Lung (tissue), 12 donors: ENCODE results near the gene ALDH3B1. TPM values are rescaled to one million over a fixed set of nuclear protein-coding genes. Genes with fewer than 3 reads are reported as not detected.

Experiments
- ATAC-seq: fragments of 200-7000 bp; cut with Tn5 transposase; one replicate; pipeline ENCODE4 v1.9.1; 2020; ENCODE audit warnings: moderate number of reproducible peaks; ENCODE audit not compliant: insufficient read depth, low FRiP score
- DNase-seq, 3 donors: peaks; one replicate each; pipeline ENCODE4 v3.0.0-alpha.2; 2013 to 2017
- H3K27ac ChIP-seq, 2 donors: one replicate each; pipeline ENCODE4 v1.5.1; 2013; ENCODE audit warnings: mild to moderate bottlenecking in 2 of 2, moderate library complexity in 2 of 2, control low read depth in 1 of 2, inconsistent platforms in 1 of 2, low read depth in 1 of 2, low read length in 1 of 2
- H3K27me3 ChIP-seq, 3 donors: one replicate each; pipeline ENCODE4 v1.5.1; 2013; ENCODE audit warnings: low read length in 2 of 3; ENCODE audit not compliant: control insufficient read depth in 3 of 3, insufficient read depth in 3 of 3
- H3K36me3 ChIP-seq, 4 donors: one replicate each; pipeline ENCODE4 v1.5.1; 2013; ENCODE audit warnings: low read length in 4 of 4, mild to moderate bottlenecking in 1 of 4, moderate library complexity in 1 of 4; ENCODE audit not compliant: control insufficient read depth in 4 of 4, insufficient read depth in 4 of 4
- H3K4me1 ChIP-seq, 5 donors: one replicate each; pipeline ENCODE4 v1.5.1; 2013; ENCODE audit warnings: low read length in 5 of 5, mild to moderate bottlenecking in 2 of 5, moderate library complexity in 1 of 5; ENCODE audit not compliant: control insufficient read depth in 5 of 5, insufficient read depth in 5 of 5
- H3K4me3 ChIP-seq: one replicate; pipeline ENCODE4 v1.5.1; 2013; ENCODE audit warnings: mild to moderate bottlenecking, control low read depth, moderate library complexity
- H3K9ac ChIP-seq, 2 donors: one replicate each; pipeline ENCODE4 v1.5.1; 2013; ENCODE audit warnings: low read length in 2 of 2, control low read depth in 1 of 2; ENCODE audit not compliant: insufficient read depth in 1 of 2
- H3K9me3 ChIP-seq, 4 donors: one replicate each; pipeline ENCODE4 v1.5.1; 2013; ENCODE audit warnings: low read length in 3 of 4, mild to moderate bottlenecking in 1 of 4, moderate library complexity in 1 of 4; ENCODE audit not compliant: control insufficient read depth in 4 of 4, insufficient read depth in 3 of 4
- WGBS, 2 donors: extraction: QIAGEN DNeasy Blood & Tissue Kit; methylation state at CpG; one replicate each; pipeline ENCODE4 v1.1.7; 2013; 5-methylcytosine and 5-hydroxymethylcytosine counted together
- polyA plus RNA-seq, 2 donors: library from polyadenylated mRNA; stranded (reverse); fragments of 200-250 nt; gene quantifications; one replicate each; pipeline ENCODE4 v1.2.1, GENCODE V29; 2013
- total RNA-seq, 2 donors: library from RNA; depleted of rRNA in 1 of 2; stranded (reverse); fragments of >200 nt in 1 of 2; gene quantifications; one replicate each; pipeline ENCODE4 v1.2.1, GENCODE V29; 2014 to 2021
- TF ChIP-seq, protein P1 (sequence below): IDR thresholded peaks from 2 replicates; pipeline ENCODE4 v1.5.1; 2012; ENCODE audit warnings: mild to moderate bottlenecking; ENCODE audit errors: control extremely low read depth, extremely low read depth
- donor health status: control.
- donor health status: control.
- donor health status: Bipolar disorder and iron deficiency.
- donor health status: healthy.
- donor health status: DM: yes; HTN: yes; CAD: no.

Gene ALDH3B1
- total and polyA plus RNA-seq, 4 donors: 45.6 to 165 (median 90.3) TPM

- peak overlapping the region; percentile 49 for H3K9ac ChIP-seq
- peaks cover 0 to 29% (median 18%) of the 10 kb centered on the region in 5 donors for H3K4me1 ChIP-seq
These were observed 30.2 kb downstream of the ALDH3B1 start for GRCh38 chr11:68040101-68040956.

DNA sequence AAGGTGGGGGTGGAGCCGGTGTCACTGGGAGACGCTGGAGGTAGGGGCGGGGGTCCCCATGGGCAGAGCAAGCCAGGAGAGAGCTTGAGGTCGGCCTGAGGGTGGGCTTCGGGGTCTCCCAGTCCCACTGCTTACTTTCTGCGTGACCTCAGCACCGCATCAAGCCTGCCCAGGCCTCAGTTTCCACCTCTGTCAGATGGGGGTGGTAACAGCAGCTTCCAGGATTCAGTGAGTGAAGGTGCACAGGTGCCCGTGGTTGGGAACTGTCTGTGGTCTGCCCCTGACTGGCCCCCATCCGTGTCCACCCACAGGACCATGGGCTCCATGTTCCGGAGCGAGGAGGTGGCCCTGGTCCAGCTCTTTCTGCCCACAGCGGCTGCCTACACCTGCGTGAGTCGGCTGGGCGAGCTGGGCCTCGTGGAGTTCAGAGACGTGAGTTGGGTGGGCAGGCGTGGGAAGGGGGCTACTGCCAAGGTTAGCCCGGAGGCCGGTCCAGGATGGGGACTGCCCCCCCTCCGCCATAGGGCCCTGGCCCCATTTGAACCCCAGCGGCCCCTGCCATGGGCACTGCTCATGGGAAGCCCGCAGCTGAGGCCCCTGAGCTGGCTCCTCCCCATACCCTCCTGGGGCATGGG is 30.9 kb downstream of the ALDH3B1 start:
- Histone ChIP-seq H3K4me1 (peaks cover 0 to 27% (median 18%) of the 10 kb centered on the region in 5 donors), H3K27ac (peak overlapping the region in 1 of 2 donors; percentile 95), H3K27me3 (no peaks in the 10 kb centered on the region), H3K36me3 (peaks cover 0 to 38% (median 2%) of the 10 kb centered on the region in 4 donors), H3K9ac (no peak overlapping the region), H3K9me3 (no peaks in the 10 kb centered on the region), H3K4me3 (peak overlapping the region; percentile 45)
- 77 to 82% methylated on average over 22 to 23 of the region's 23 CpGs for WGBS, 2 donors
- TF ChIP-seq, protein P1, sequence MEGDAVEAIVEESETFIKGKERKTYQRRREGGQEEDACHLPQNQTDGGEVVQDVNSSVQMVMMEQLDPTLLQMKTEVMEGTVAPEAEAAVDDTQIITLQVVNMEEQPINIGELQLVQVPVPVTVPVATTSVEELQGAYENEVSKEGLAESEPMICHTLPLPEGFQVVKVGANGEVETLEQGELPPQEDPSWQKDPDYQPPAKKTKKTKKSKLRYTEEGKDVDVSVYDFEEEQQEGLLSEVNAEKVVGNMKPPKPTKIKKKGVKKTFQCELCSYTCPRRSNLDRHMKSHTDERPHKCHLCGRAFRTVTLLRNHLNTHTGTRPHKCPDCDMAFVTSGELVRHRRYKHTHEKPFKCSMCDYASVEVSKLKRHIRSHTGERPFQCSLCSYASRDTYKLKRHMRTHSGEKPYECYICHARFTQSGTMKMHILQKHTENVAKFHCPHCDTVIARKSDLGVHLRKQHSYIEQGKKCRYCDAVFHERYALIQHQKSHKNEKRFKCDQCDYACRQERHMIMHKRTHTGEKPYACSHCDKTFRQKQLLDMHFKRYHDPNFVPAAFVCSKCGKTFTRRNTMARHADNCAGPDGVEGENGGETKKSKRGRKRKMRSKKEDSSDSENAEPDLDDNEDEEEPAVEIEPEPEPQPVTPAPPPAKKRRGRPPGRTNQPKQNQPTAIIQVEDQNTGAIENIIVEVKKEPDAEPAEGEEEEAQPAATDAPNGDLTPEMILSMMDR: no peak
- DNase-seq: no peak
- no peak for ATAC-seq

More at GRCh38 chr11:68040101-68040956, 30.2 kb downstream of the ALDH3B1 start:
- Histone ChIP-seq H3K27me3 (no peaks in the 10 kb centered on the region), H3K36me3 (peaks cover 0 to 36% (median 2%) of the 10 kb centered on the region in 4 donors), H3K4me3 (peak overlapping the region; percentile 45), H3K9me3 (no peaks in the 10 kb centered on the region), H3K27ac (peak overlapping the region in 1 of 2 donors; percentile 95)
- ATAC-seq: peak; percentile 42
- 4% methylated on average over 21 to 22 of the region's 22 CpGs for WGBS, 2 donors
- TF ChIP-seq, protein P1: no peak
- peak; percentile 70 to 81 (median 72) for DNase-seq

- Histone ChIP-seq H3K36me3 (peaks cover 0 to 40% (median 2%) of the 10 kb centered on the region in 4 donors), H3K4me1 (peaks cover 0 to 27% (median 18%) of the 10 kb centered on the region in 5 donors), H3K27me3 (no peaks in the 10 kb centered on the region), H3K9me3 (no peaks in the 10 kb centered on the region), H3K27ac (no peak overlapping the region), H3K9ac (no peak overlapping the region), H3K4me3 (no peak overlapping the region)
- WGBS, 2 donors: 83 to 84% methylated on average over 12 of the region's 12 CpGs
- TF ChIP-seq, protein P1: no peak
- no peak for DNase-seq
- no peak for ATAC-seq
These were observed 31.6 kb downstream of the ALDH3B1 start for GRCh38 chr11:68041617-68042218.
